ENCODE data around the gene GSX1. TPM values are rescaled to one million over a fixed set of nuclear protein-coding genes. Genes with fewer than 3 reads are reported as not detected.

Gene GSX1
- total RNA-seq, 6 donors from 2014 or later: not detected

DNA sequence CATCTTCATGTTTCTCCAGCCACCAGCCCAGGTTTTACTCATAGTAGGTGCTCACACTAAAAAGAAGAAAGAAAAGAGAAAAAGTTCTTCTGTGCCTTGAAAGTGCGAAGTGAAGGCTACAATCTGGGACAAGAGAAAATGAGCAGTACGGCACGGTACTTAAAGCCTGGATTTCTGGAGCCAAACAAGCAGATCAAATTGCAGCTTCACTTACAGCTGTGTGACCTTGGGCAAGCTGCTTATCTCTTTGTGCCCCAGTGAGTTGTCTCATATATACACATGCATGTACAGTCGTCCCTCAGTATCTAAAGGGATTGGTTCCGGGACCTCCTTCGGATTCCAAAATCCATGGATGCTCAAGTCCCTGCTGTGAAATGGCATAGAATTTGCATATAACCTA lies 41.8 kb downstream of the GSX1 start:
- Histone ChIP-seq H3K27ac (no peak overlapping the region), H3K36me3 (no peaks in the 10 kb centered on the region), H3K4me3 (no peak overlapping the region), H3K9me3 (no peaks in the 10 kb centered on the region), H3K27me3 (peaks cover 0 to 3% (median under 1%) of the 10 kb centered on the region in 4 donors), H3K4me1 (peaks cover 6 to 8% (median 7%) of the 10 kb centered on the region in 4 donors)
- WGBS, 2 donors: 54 to 58% methylated on average over 6 of the region's 6 CpGs
- ATAC-seq (ENCODE audit: low FRiP score in 2 of 2) (no peak), DNase-seq (no peak)
- TF ChIP-seq EP300 (IDR thresholded peaks at IDR 0.05) (no peak), POLR2A (IDR thresholded peaks at IDR 0.05) (no peak), POLR2AphosphoS5 (IDR thresholded peaks at IDR 0.05) (no peak)
- TF ChIP-seq, protein P1, sequence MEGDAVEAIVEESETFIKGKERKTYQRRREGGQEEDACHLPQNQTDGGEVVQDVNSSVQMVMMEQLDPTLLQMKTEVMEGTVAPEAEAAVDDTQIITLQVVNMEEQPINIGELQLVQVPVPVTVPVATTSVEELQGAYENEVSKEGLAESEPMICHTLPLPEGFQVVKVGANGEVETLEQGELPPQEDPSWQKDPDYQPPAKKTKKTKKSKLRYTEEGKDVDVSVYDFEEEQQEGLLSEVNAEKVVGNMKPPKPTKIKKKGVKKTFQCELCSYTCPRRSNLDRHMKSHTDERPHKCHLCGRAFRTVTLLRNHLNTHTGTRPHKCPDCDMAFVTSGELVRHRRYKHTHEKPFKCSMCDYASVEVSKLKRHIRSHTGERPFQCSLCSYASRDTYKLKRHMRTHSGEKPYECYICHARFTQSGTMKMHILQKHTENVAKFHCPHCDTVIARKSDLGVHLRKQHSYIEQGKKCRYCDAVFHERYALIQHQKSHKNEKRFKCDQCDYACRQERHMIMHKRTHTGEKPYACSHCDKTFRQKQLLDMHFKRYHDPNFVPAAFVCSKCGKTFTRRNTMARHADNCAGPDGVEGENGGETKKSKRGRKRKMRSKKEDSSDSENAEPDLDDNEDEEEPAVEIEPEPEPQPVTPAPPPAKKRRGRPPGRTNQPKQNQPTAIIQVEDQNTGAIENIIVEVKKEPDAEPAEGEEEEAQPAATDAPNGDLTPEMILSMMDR (IDR thresholded peaks at IDR 0.05): no peak

DNA sequence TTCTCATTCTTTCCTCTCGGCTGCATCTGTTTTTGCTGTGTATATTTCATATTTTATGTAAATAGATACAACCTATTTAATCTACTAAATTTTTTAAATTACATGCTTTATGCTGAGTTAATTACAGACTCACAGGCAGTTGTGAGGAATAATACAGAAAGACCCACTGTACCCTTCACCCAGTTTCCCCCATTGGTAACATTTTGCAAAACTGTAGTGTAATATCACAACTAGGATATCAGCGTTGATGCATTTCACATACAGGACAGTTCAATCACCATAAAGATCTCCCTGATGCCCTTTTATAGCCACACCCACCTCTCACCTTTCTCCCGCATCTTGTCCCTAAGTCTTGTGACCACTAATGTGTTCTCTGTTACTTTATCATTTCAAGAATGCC lies 43.5 kb downstream of the GSX1 start:
- no peak for DNase-seq
- no peaks in the 10 kb centered on the region for H3K27me3 ChIP-seq
- 84 to 85% methylated on average over 3 of the region's 3 CpGs for WGBS, 2 donors

GRCh38 chr13:27839809-27840467 lies 47.7 kb downstream of the GSX1 start:
- ATAC-seq (ENCODE audit: low FRiP score in 2 of 2): no peak
- H3K27ac ChIP-seq: no peak overlapping the region
- DNase-seq: no peak
- H3K27me3 ChIP-seq: no peaks in the 10 kb centered on the region
- no peak overlapping the region for H3K4me3 ChIP-seq
- no peaks in the 10 kb centered on the region for H3K36me3 ChIP-seq
- H3K4me1 ChIP-seq: no peaks in the 10 kb centered on the region
- no peaks in the 10 kb centered on the region for H3K9me3 ChIP-seq
- TF ChIP-seq, protein P1 (IDR thresholded peaks at IDR 0.05): no peak
- TF ChIP-seq POLR2AphosphoS5 (IDR thresholded peaks at IDR 0.05) (no peak), POLR2A (IDR thresholded peaks at IDR 0.05) (no peak), EP300 (IDR thresholded peaks at IDR 0.05) (no peak)
- WGBS, 2 donors: 68 to 75% methylated on average over 8 of the region's 8 CpGs

More for the DNA sequence above, 43.5 kb downstream of the GSX1 start:
- no peak for ATAC-seq (ENCODE audit: low FRiP score in 2 of 2)
- Histone ChIP-seq H3K27ac (no peak overlapping the region), H3K9me3 (no peaks in the 10 kb centered on the region), H3K4me3 (no peak overlapping the region), H3K4me1 (no peaks in the 10 kb centered on the region), H3K36me3 (no peaks in the 10 kb centered on the region)
- TF ChIP-seq POLR2AphosphoS5 (IDR thresholded peaks at IDR 0.05) (no peak), EP300 (IDR thresholded peaks at IDR 0.05) (no peak), POLR2A (IDR thresholded peaks at IDR 0.05) (no peak)
- TF ChIP-seq, protein P1 (IDR thresholded peaks at IDR 0.05): no peak

DNA sequence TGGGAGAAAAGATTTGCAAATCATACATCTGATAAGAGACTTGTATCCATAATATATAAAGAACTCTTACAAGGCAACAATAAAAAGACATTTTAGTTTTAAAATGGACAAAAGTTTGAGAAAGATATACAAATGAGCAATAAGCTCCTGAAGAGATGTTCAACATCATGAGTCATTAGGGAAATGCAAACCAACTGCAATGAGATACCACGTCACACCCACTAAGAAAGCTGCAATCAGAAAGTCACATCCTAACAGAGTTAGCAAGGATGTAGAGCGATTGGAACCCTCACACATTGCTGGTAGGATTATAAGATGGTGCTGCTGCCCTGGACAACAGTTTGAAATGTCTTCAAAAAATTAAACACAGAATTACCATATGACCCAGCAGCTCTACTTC lies 50.3 kb downstream of the GSX1 start:
- no peaks in the 10 kb centered on the region for H3K9me3 ChIP-seq
- no peaks in the 10 kb centered on the region for H3K36me3 ChIP-seq
- H3K4me3 ChIP-seq: no peak overlapping the region
- DNase-seq (no peak), ATAC-seq (ENCODE audit: low FRiP score in 2 of 2) (no peak)
- H3K4me1 ChIP-seq: no peaks in the 10 kb centered on the region
- H3K27me3 ChIP-seq: no peaks in the 10 kb centered on the region
- H3K27ac ChIP-seq: no peak overlapping the region
- WGBS, 2 donors: 77 to 78% methylated on average over 2 of the region's 2 CpGs
- no peak for TF ChIP-seq POLR2AphosphoS5 (IDR thresholded peaks at IDR 0.05)
- no peak for TF ChIP-seq POLR2A (IDR thresholded peaks at IDR 0.05)
- TF ChIP-seq EP300 (IDR thresholded peaks at IDR 0.05): no peak
- TF ChIP-seq, protein P1 (IDR thresholded peaks at IDR 0.05): no peak

Small RNA genes within 50 kb of the gene (small RNA-seq; reads per million reads assigned to genes)
- 0 reads per million in 4 donors for gene RNU6-73P

Other genes starting within 250 kb of the GSX1 start
- gene LNX2, start 172.0 kb upstream of the GSX1 start, total RNA-seq: 10 to 100 TPM; 20.4 to 75.3 (median 33.2) TPM
- 100 to 1,000 TPM in 5 of 6 donors, 10 to 100 TPM in 1; 99.6 to 186 (median 122) TPM for gene POLR1D, start 170.6 kb upstream of the GSX1 start, total RNA-seq
- not detected for gene PDX1, start 127.5 kb downstream of the GSX1 start, total RNA-seq
- under 1 TPM in 1 of 6 donors, not detected in 5; 0.14 TPM for gene CDX2, start 176.8 kb downstream of the GSX1 start, total RNA-seq
- under 1 TPM in 1 of 6 donors, not detected in 5; 0.27 TPM for gene URAD, start 196.2 kb downstream of the GSX1 start, total RNA-seq